ENCODE measurements around the gene CD300LB.

DNA sequence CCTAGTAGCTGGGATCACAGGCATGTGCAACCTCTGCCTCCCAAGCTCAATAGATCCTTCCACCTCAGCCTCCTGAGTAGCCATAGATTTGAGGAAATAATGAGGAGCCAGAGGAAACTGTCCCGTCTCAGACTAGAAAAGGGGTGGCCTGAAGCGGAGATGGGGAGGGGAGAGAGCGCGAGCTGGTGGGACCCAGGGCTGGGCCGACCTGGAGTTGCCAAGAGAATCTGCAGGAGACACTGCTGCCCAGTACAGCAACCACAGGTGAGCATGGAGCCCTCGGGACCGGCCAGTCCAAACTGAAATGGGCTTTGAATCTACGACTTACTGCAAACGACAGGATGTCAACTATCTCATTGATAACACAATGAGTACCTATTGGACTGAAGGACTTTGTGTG lies 40.6 kb downstream of the CD300LB start:
- TF ChIP-seq MTA3 (IDR thresholded peaks at IDR 0.05; ENCODE audit: borderline replicate concordance, low read length): no peak
- TF ChIP-seq, protein P1, sequence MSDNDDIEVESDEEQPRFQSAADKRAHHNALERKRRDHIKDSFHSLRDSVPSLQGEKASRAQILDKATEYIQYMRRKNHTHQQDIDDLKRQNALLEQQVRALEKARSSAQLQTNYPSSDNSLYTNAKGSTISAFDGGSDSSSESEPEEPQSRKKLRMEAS (IDR thresholded peaks at IDR 0.05; ENCODE audit: low read depth, low read length): no peak
- TF ChIP-seq NR2C2 (IDR thresholded peaks at IDR 0.05; ENCODE audit: borderline replicate concordance, control insufficient read depth, insufficient read length, low read depth): no peak
- no peak for TF ChIP-seq NFYB (IDR thresholded peaks at IDR 0.05; ENCODE audit: insufficient read depth, low read depth, low read length)
- TF ChIP-seq TCF12 (IDR thresholded peaks at IDR 0.05; ENCODE audit: low read depth, low read length): no peak
- TF ChIP-seq ZNF384 (IDR thresholded peaks at IDR 0.05; ENCODE audit: borderline replicate concordance, low read depth, low read length): no peak
- no peak for TF ChIP-seq TCF3 (IDR thresholded peaks at IDR 0.05; ENCODE audit: borderline replicate concordance, insufficient read depth, low read depth, low read length)
- no peak for TF ChIP-seq SP1 (IDR thresholded peaks at IDR 0.05; ENCODE audit: low read depth, low read length)

Measured in GM12878 (cell line).